GM08714 (cell line): ENCODE data around the gene CABP2.

Experiments used
- H3K4me3 ChIP-seq: fragments of 200-500 bp; sonication (Bioruptor generic); 2 replicates; pipeline ENCODE4 v1.5.1; 2014; ENCODE audit warnings: mild to moderate bottlenecking, low read length, inconsistent platforms
- ZNF274 ChIP-seq: IDR thresholded peaks from 2 replicates; pipeline ENCODE4 v1.6.1; 2012; ENCODE audit warnings: mild to moderate bottlenecking, low read depth, low read length

CABP2 gene

DNA sequence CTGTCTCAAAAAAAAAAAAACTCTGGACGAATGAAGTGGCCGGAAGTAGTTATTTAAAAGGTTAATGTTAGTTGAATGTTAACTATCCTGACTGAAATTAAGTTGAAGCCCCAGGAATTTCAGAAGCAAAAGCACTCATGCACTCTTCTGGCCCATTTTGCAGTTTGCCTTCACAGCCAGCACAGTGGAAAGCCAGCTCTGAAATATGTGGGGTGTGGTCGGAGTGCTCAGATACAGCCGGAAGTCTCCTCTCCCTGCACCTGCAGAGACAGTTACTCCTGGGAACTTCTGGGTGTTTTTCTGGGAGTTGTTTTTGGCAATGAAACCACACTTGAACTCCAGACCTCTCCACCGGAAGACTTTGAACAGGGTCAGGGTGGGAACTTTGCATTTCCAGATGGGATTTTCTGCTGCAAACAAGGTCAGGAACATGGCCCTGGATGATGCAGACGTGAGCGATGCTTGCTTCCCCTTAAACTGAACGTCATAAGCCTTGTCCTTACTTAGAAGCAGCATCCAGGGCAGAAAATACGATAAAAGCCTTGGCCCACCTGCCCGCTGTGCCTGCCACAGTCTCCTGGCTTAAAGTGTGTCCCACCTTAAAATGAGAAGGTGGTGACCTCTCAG, 21.5 kb upstream of the CABP2 start:
- no peak overlapping the region for H3K4me3 ChIP-seq
- TF ChIP-seq ZNF274, result no peak

GRCh38 chr11:67543585-67543984, 20.3 kb upstream of the CABP2 start:
- H3K4me3 ChIP-seq, result no peak overlapping the region
- no peak for TF ChIP-seq ZNF274

GRCh38 chr11:67542971-67543370, 19.7 kb upstream of the CABP2 start:
- TF ChIP-seq ZNF274, result no peak
- no peak overlapping the region for H3K4me3 ChIP-seq

DNA sequence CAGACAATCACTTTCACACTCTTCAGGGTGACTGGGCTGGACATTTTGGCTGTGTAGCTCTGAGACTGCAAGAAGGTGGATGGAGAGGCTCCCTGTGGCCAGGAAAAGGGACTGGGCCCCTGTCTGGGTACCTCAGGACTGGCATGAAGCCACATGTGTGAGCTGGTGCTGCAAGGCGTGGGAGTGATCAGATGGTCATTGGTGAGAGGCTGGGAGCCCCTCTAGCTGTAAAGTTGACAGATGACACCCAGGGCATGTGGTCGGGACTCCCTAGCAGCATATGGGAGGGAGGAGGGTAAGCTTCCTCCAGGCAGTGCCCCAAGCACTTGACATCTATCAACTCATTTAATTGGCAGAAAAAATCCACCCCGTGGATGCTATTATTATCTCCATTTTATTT, 18.9 kb upstream of the CABP2 start:
- no peak overlapping the region for H3K4me3 ChIP-seq
- no peak for TF ChIP-seq ZNF274

- no peak overlapping the region for H3K4me3 ChIP-seq
- TF ChIP-seq ZNF274, result no peak
These were observed 18.0 kb upstream of the CABP2 start for GRCh38 chr11:67541198-67541597.

DNA sequence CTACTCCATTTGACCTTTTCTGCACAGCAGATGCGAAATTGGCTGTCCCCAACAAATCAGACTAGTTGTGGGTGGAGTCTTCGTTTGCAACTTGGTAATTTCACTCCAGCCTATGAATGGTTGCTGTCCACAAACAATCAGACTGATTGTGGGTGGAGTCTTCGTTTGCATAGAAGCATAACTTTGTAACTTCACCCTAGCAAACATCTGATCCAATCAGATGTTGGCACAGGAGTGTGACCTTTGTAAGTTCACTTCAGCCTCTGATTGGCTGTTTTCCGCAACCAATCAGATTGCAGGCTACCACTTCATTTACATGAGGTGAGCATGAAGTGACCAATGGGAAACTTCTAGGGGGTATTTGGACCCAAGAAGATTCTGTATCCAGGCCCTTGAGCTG, 16.3 kb upstream of the CABP2 start:
- H3K4me3 ChIP-seq, result no peak overlapping the region
- TF ChIP-seq ZNF274, result no peak

GRCh38 chr11:67538823-67539505, 15.7 kb upstream of the CABP2 start:
- H3K4me3 ChIP-seq, result no peak overlapping the region
- TF ChIP-seq ZNF274, result no peak

DNA sequence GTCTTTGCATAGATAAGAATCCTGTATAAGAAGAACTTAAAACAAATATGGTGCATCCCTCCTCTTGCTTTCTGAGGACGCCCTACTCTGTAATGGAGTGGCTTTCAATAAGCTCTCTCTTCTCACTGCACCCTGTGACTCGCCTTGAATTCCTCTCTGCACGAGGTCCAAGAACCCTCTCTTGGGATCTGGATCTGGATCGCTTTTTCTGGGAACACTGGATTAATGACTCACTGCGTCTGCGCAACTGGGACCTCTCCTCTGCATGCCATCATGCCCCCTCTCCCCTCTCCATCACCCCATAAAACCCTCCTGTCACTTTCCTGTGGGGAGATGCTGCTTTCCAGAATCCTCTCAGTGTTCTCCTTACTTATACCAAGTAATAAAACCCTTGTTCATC, 15.1 kb upstream of the CABP2 start:
- no peak overlapping the region for H3K4me3 ChIP-seq
- no peak for TF ChIP-seq ZNF274

DNA sequence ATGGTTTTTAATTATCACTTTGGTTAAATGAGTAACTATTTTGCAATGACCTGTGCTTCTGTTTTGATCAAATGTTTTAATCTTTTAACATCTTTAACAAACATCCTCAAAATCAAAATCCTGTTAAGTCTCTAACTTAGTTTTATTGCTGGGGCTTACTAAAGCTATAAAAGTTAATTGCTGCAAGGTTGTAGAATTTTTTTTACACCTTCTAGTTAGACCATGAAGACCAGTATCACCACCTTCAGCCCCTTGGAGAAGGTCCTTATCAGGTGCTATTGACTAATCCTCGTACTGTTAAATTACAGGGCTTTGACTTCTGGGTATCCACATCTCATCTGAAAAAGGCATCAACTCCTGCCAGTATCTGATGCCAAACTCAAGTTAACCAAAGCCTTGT, 12.3 kb upstream of the CABP2 start:
- no peak for TF ChIP-seq ZNF274
- H3K4me3 ChIP-seq, result no peak overlapping the region

DNA sequence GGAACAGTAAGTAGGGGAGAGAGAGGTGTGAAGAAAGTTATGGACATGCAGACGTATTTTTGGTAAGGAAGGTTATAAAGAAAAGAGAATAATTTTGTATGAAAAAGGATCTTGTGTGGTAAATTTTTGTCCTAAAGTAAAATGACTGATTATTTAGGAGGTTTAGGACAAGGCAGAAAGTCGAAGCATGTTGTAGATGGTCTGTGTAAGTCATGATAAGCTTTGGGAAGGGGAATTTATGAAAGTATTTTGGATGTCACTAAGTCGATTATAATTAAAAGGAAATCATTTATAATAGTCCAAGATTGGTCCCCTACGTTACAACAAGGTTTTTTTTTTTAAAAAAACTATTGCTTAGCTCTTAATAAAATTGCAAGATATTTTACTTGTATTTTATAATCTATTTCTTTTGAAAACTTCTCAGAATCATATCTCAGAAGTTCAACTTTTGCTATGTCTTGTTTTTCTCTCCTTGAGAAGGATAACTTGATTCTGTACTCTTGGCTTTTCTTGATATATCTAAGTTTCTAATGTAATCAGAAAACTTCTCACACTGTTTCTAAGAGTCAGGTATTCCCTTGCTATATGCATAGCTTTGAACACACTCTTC, 10.9 kb upstream of the CABP2 start:
- no peak for TF ChIP-seq ZNF274
- no peak overlapping the region for H3K4me3 ChIP-seq

- no peak for TF ChIP-seq ZNF274
These were observed 9.6 kb upstream of the CABP2 start for GRCh38 chr11:67532889-67533288.

DNA sequence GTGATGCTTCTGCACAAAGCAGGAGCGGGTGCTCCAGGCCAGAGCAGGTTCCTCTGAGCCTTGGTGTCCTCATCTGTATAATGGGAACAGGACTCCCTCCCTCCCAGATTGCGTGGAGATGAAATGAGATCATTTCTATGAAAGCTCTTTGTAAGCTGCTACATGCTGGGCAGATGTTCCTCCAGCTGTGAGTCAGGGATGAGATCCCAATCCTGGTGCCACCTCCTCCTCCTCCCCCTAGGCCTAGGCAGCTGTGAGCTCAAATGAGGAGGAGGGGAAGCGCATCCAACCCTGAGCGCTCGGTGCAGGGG, 7.0 kb upstream of the CABP2 start:
- TF ChIP-seq ZNF274, result no peak
- H3K4me3 ChIP-seq, result no peak overlapping the region

More at GRCh38 chr11:67532889-67533288, 9.6 kb upstream of the CABP2 start:
- H3K4me3 ChIP-seq, result no peak overlapping the region

DNA sequence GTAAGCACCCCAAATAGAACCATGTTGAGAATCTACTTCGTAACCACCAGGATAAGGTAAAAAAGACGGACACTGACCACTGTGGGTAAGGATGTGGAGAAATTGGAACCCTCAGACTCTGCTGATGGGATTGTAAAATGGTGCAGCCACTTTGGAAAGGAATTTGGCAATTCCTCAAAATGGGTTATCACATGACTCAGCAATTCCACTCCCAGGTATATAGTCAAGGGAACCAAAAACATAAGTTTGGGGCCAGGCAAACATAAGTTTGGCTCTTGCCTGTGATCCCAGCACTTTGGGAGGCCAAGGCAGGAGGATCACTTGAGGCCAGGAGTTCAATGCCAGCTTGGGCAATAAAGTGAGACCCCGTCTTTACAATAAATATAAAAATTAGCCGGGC, 5.1 kb upstream of the CABP2 start:
- no peak for TF ChIP-seq ZNF274
- H3K4me3 ChIP-seq, result no peak overlapping the region

- no peak for TF ChIP-seq ZNF274
These were observed 2.2 kb upstream of the CABP2 start for GRCh38 chr11:67525275-67525976.

GRCh38 chr11:67524480-67524808, 1.2 kb upstream of the CABP2 start:
- no peak for TF ChIP-seq ZNF274
- no peak overlapping the region for H3K4me3 ChIP-seq

More at GRCh38 chr11:67525275-67525976, 2.2 kb upstream of the CABP2 start:
- H3K4me3 ChIP-seq, result no peak overlapping the region
